HEK293T (cell line): ENCODE results near the gene KCNG1.

Experiments
- CTCF ChIA-PET: fragments of 350-600 bp; formaldehyde crosslinking; extraction: SDS; loops from one replicate; lab custom pipeline; 2021; ENCODE audit warnings: antibody characterized with exemption, inconsistent platforms; lab: Yijun Ruan, JAX
- POLR2A ChIA-PET: fragments of 350-600 bp; formaldehyde crosslinking; extraction: SDS; loops from one replicate; lab custom pipeline; 2020; ENCODE audit warnings: antibody characterized with exemption, inconsistent platforms; lab: Yijun Ruan, JAX
- DNase-seq: peaks from one replicate; pipeline ENCODE4 v3.0.0; 2012; ENCODE audit warnings: mixed read lengths; ENCODE audit errors: extremely low spot score
- ARNT ChIP-seq: fragments of 450-650 bp; IDR thresholded peaks from 2 replicates; pipeline ENCODE4 v1.6.1; 2017; ENCODE audit warnings: mild to moderate bottlenecking
- BHLHE40 ChIP-seq: fragments of 450-650 bp; IDR thresholded peaks from 2 replicates; pipeline ENCODE4 v1.6.1; 2016; ENCODE audit warnings: mild to moderate bottlenecking, moderate library complexity, borderline replicate concordance
- CTBP1 ChIP-seq: fragments of 450-650 bp; IDR thresholded peaks from 2 replicates; pipeline ENCODE4 v1.6.1; 2016; ENCODE audit warnings: borderline replicate concordance
- ELF4 ChIP-seq: fragments of 450-650 bp; IDR thresholded peaks from 2 replicates; pipeline ENCODE4 v1.6.1; 2017; ENCODE audit warnings: antibody characterized with exemption
- FOXA1 ChIP-seq: fragments of 450-650 bp; IDR thresholded peaks from 2 replicates; pipeline ENCODE4 v1.6.1; 2016; ENCODE audit warnings: mild to moderate bottlenecking
- FOXK2 ChIP-seq: fragments of 450-650 bp; IDR thresholded peaks from 2 replicates; pipeline ENCODE4 v1.6.1; 2016; ENCODE audit warnings: mild to moderate bottlenecking
- FOXM1 ChIP-seq: fragments of 450-650 bp; IDR thresholded peaks from 2 replicates; pipeline ENCODE4 v1.6.1; 2017; ENCODE audit warnings: mild to moderate bottlenecking, borderline replicate concordance
- HDGF ChIP-seq: fragments of 450-650 bp; IDR thresholded peaks from 2 replicates; pipeline ENCODE4 v1.6.1; 2017; ENCODE audit warnings: antibody characterized with exemption, borderline replicate concordance
- L3MBTL2 ChIP-seq: fragments of 450-650 bp; conservative IDR thresholded peaks from 2 replicates; pipeline ENCODE4 v1.6.1; 2016; ENCODE audit warnings: mild to moderate bottlenecking
- LEF1 ChIP-seq: fragments of 450-650 bp; IDR thresholded peaks from 2 replicates; pipeline ENCODE4 v1.6.1; 2017; ENCODE audit warnings: mild to moderate bottlenecking, borderline replicate concordance
- NFRKB ChIP-seq: fragments of 450-650 bp; IDR thresholded peaks from 2 replicates; pipeline ENCODE4 v1.6.1; 2016; ENCODE audit warnings: mild to moderate bottlenecking, moderate library complexity
- PKNOX1 ChIP-seq: fragments of 450-650 bp; IDR thresholded peaks from 2 replicates; pipeline ENCODE4 v1.6.1; 2016
- SP1 ChIP-seq: fragments of 450-650 bp; IDR thresholded peaks from 2 replicates; pipeline ENCODE4 v1.6.1; 2017
- SUZ12 ChIP-seq: fragments of 450-650 bp; IDR thresholded peaks from 2 replicates; pipeline ENCODE4 v1.6.1; 2016; ENCODE audit warnings: mild to moderate bottlenecking
- TARDBP ChIP-seq: fragments of 450-650 bp; IDR thresholded peaks from 2 replicates; pipeline ENCODE4 v1.6.1; 2016
- ZNF384 ChIP-seq: fragments of 450-650 bp; IDR thresholded peaks from 2 replicates; pipeline ENCODE4 v1.6.1; 2016

Gene KCNG1

GRCh38 chr20:51003753-51004152 lies 19.2 kb downstream of the KCNG1 start:
- no peak for DNase-seq
- CTCF ChIA-PET = interaction anchor here (0.7 kb wide), 1 partner anchor 11 kb away, joined by 3 read pairs; no protein-coding TSS in a partner anchor
- TF ChIP-seq FOXK2 (no peak), TARDBP (no peak), ELF4 (no peak), ZNF384 (no peak), ARNT (no peak), PKNOX1 (no peak), SP1 (no peak), LEF1 (no peak)
- POLR2A ChIA-PET = no interaction called here

- TF ChIP-seq ARNT = no peak
- TF ChIP-seq SUZ12 = no peak
- TF ChIP-seq BHLHE40 = no peak
- TF ChIP-seq LEF1 = no peak
- no peak for TF ChIP-seq L3MBTL2
- TF ChIP-seq ZNF384 = no peak
- no peak for TF ChIP-seq TARDBP
- no peak for TF ChIP-seq CTBP1
- no peak for TF ChIP-seq HDGF
- ChIA-PET CTCF (no interaction called here), POLR2A (no interaction called here)
- DNase-seq = no peak
Observed at GRCh38 chr20:51002633-51003032, 20.3 kb downstream of the KCNG1 start.

- no peak for TF ChIP-seq LEF1
- no peak for TF ChIP-seq SP1
- TF ChIP-seq FOXM1 = no peak
- no peak for TF ChIP-seq BHLHE40
- TF ChIP-seq NFRKB = no peak
- TF ChIP-seq SUZ12 = no peak
- TF ChIP-seq L3MBTL2 = no peak
- no peak for TF ChIP-seq TARDBP
- no peak for TF ChIP-seq HDGF
- no peak for TF ChIP-seq ARNT
- no peak for TF ChIP-seq FOXA1
- no peak for TF ChIP-seq ELF4
- no peak for TF ChIP-seq FOXK2
- no peak for TF ChIP-seq CTBP1
- no peak for TF ChIP-seq ZNF384
- no peak for TF ChIP-seq PKNOX1
- no peak for DNase-seq
- ChIA-PET CTCF (no interaction called here), POLR2A (interaction anchor here (1.0 kb wide), 1 partner anchor 32 kb away, joined by 3 read pairs; no protein-coding TSS in a partner anchor)
Observed at GRCh38 chr20:51001430-51002265, 21.3 kb downstream of the KCNG1 start.

GRCh38 chr20:50999355-50999754 lies 23.6 kb downstream of the KCNG1 start:
- TF ChIP-seq FOXM1 = no peak
- TF ChIP-seq TARDBP = no peak
- no peak for TF ChIP-seq CTBP1
- TF ChIP-seq FOXA1 = no peak
- no peak for TF ChIP-seq PKNOX1
- no peak for TF ChIP-seq ZNF384
- no peak for TF ChIP-seq LEF1
- no peak for TF ChIP-seq BHLHE40
- no peak for TF ChIP-seq NFRKB
- no peak for TF ChIP-seq SP1
- no peak for TF ChIP-seq L3MBTL2
- TF ChIP-seq HDGF = no peak
- no peak for TF ChIP-seq SUZ12
- CTCF ChIA-PET = interaction anchor here (1.1 kb wide), 1 partner anchor 16 kb away, joined by 3 read pairs; no protein-coding TSS in a partner anchor
- POLR2A ChIA-PET = no interaction called here
- DNase-seq = no peak

GRCh38 chr20:50996901-50997865 lies 25.7 kb downstream of the KCNG1 start:
- no peak for DNase-seq
- CTCF ChIA-PET = interaction anchor here (0.6 to 1.1 kb wide), 4 partner anchors 10 to 312 kb away, joined by 3 to 4 read pairs (median 4); no protein-coding TSS in a partner anchor
- POLR2A ChIA-PET = interaction anchor here (0.5 kb wide), 1 partner anchor 12 kb away, joined by 3 read pairs; no protein-coding TSS in a partner anchor
- TF ChIP-seq HDGF = no peak
- TF ChIP-seq LEF1 = no peak
- no peak for TF ChIP-seq FOXM1
- no peak for TF ChIP-seq CTBP1
- no peak for TF ChIP-seq PKNOX1
- no peak for TF ChIP-seq BHLHE40
- no peak for TF ChIP-seq ELF4
- no peak for TF ChIP-seq NFRKB
- TF ChIP-seq SUZ12 = no peak
- no peak for TF ChIP-seq FOXA1
- TF ChIP-seq TARDBP = no peak
- no peak for TF ChIP-seq FOXK2
- no peak for TF ChIP-seq L3MBTL2
